ENCODE data around the gene NT5DC3. TPM values are rescaled to one million over a fixed set of nuclear protein-coding genes. Genes with fewer than 3 reads are reported as not detected.

The NT5DC3 gene
- total and polyA plus RNA-seq, 9 of the 15 experiments (the other 6 are each of a cell fraction or from before 2014, with no cell fraction given), result 6.3 to 33.5 (median 24.5) TPM

DNA sequence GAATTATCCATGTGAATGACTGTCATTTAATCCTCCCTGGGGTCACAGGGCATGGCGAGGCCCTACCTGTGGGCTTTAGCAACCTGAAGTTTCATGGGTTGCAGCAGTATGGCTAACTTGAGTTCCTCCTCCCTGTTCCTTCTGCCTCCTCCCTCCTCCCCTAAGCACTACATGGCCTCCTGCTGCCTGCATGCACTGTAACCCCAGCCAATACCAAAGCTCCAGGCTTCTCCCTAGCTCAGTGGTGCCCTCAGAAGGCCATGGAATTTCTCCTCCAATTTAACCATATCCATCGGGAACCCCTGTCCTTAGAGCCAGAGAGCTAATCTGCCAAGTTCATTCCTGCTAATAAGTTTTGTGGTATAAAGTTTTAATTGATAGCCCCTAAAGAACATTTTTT lies 95.1 kb downstream of the NT5DC3 start:
- DNase-seq (ENCODE audit: extremely low read depth in 1 of 4, low spot score in 3 of 4), result peak in 1 of 4 experiments; percentile 13
- Histone ChIP-seq H3K9me3 (replicated peaks; ENCODE audit: control insufficient read depth, insufficient read depth, low read depth, low read length) (no peaks in the 10 kb centered on the region), H4K20me1 (replicated peaks; ENCODE audit: control insufficient read depth, insufficient read depth, low read length) (no peaks in the 10 kb centered on the region; the same call in 1 of the 2 replicates), H3K4me3 (no peak overlapping the region), H2AFZ (ENCODE audit: low read depth, low read length) (no peak overlapping the region), H3K4me2 (ENCODE audit: insufficient read depth, low read length) (no peak overlapping the region), H3K36me3 (ENCODE audit: control insufficient read depth, insufficient read depth, low read length) (no peaks in the 10 kb centered on the region), H3K4me1 (replicated peaks in 1 of 2; ENCODE audit: control insufficient read depth in 2 of 2, insufficient read depth in 2 of 2, low read length in 2 of 2) (peaks cover 0 to 2% of the 10 kb centered on the region in 2 experiments; a peak in 1 of 5 replicates), H3K27me3 (ENCODE audit: control insufficient read depth in 2 of 2, insufficient read depth in 2 of 2, low read length in 2 of 2) (peaks cover 27 to 42% of the 10 kb centered on the region in 2 experiments), H3K9ac (ENCODE audit: insufficient read depth in 1 of 2, low read depth in 2 of 2, low read length in 2 of 2) (no peak overlapping the region), H3K27ac (ENCODE audit: extremely low read depth, low read depth, low read length) (no peak overlapping the region), H3K79me2 (ENCODE audit: control insufficient read depth, insufficient read depth, low read length) (no peaks in the 10 kb centered on the region), H3K9me1 (ENCODE audit: control insufficient read depth, insufficient read depth, low read length) (no peaks in the 10 kb centered on the region)
- ChIA-PET POLR2A (interaction anchor here (0.7 kb wide), 1 partner anchor 8 kb away, joined by 3 read pairs; no protein-coding TSS in a partner anchor), CTCF (ENCODE audit: low intra/inter-chr PET ratio) (no interaction called here)
- TF ChIP-seq ZNF584 (CRISPR knock-in tag; IDR thresholded peaks at IDR 0.05; ENCODE audit: low read depth), result no peak
- peak; percentile 83 for TF ChIP-seq ZNF263 (CRISPR knock-in tag; IDR thresholded peaks at IDR 0.05; ENCODE audit: borderline replicate concordance)
- TF ChIP-seq, protein P1, sequence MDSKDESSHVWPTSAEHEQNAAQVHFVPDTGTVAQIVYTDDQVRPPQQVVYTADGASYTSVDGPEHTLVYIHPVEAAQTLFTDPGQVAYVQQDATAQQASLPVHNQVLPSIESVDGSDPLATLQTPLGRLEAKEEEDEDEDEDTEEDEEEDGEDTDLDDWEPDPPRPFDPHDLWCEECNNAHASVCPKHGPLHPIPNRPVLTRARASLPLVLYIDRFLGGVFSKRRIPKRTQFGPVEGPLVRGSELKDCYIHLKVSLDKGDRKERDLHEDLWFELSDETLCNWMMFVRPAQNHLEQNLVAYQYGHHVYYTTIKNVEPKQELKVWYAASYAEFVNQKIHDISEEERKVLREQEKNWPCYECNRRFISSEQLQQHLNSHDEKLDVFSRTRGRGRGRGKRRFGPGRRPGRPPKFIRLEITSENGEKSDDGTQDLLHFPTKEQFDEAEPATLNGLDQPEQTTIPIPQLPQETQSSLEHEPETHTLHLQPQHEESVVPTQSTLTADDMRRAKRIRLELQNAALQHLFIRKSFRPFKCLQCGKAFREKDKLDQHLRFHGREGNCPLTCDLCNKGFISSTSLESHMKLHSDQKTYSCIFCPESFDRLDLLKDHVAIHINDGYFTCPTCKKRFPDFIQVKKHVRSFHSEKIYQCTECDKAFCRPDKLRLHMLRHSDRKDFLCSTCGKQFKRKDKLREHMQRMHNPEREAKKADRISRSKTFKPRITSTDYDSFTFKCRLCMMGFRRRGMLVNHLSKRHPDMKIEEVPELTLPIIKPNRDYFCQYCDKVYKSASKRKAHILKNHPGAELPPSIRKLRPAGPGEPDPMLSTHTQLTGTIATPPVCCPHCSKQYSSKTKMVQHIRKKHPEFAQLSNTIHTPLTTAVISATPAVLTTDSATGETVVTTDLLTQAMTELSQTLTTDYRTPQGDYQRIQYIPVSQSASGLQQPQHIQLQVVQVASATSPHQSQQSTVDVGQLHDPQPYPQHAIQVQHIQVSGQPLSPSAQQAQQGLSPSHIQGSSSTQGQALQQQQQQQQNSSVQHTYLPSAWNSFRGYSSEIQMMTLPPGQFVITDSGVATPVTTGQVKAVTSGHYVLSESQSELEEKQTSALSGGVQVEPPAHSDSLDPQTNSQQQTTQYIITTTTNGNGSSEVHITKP (IDR thresholded peaks at IDR 0.05; ENCODE audit: partially characterized antibody), result no peak
- no peak for TF ChIP-seq TAF7 (tag; IDR thresholded peaks at IDR 0.05)
- TF ChIP-seq RAD21 (CRISPR knock-in tag; conservative IDR thresholded peaks at IDR 0.05 in 1 of 2, IDR thresholded peaks at IDR 0.05 in 1 of 2), result peak in 1 of 2 experiments; percentile 9; a peak in 1 of 4 replicates
- no peak for TF ChIP-seq PML (IDR thresholded peaks at IDR 0.05; ENCODE audit: low read length)
- no peak for TF ChIP-seq YY1 (IDR thresholded peaks at IDR 0.05; ENCODE audit: borderline replicate concordance in 1 of 3, control insufficient read depth in 1 of 3, extremely low read depth in 1 of 3, insufficient read depth in 3 of 3, insufficient read length in 1 of 3, insufficient replicate concordance in 2 of 3, low read depth in 1 of 3, low read length in 2 of 3)
- TF ChIP-seq HNRNPH1 (optimal IDR thresholded peaks at IDR 0.05; ENCODE audit: low read depth, low read length), result no peak
- no peak for TF ChIP-seq KHSRP (IDR thresholded peaks at IDR 0.05)
- TF ChIP-seq, protein P2, sequence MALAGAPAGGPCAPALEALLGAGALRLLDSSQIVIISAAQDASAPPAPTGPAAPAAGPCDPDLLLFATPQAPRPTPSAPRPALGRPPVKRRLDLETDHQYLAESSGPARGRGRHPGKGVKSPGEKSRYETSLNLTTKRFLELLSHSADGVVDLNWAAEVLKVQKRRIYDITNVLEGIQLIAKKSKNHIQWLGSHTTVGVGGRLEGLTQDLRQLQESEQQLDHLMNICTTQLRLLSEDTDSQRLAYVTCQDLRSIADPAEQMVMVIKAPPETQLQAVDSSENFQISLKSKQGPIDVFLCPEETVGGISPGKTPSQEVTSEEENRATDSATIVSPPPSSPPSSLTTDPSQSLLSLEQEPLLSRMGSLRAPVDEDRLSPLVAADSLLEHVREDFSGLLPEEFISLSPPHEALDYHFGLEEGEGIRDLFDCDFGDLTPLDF (CRISPR knock-in tag; IDR thresholded peaks at IDR 0.05), result no peak
- TF ChIP-seq TRIM28 (IDR thresholded peaks at IDR 0.05), result no peak
- TF ChIP-seq, protein P3, sequence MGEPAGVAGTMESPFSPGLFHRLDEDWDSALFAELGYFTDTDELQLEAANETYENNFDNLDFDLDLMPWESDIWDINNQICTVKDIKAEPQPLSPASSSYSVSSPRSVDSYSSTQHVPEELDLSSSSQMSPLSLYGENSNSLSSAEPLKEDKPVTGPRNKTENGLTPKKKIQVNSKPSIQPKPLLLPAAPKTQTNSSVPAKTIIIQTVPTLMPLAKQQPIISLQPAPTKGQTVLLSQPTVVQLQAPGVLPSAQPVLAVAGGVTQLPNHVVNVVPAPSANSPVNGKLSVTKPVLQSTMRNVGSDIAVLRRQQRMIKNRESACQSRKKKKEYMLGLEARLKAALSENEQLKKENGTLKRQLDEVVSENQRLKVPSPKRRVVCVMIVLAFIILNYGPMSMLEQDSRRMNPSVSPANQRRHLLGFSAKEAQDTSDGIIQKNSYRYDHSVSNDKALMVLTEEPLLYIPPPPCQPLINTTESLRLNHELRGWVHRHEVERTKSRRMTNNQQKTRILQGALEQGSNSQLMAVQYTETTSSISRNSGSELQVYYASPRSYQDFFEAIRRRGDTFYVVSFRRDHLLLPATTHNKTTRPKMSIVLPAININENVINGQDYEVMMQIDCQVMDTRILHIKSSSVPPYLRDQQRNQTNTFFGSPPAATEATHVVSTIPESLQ (CRISPR knock-in tag; IDR thresholded peaks at IDR 0.05), result no peak
- TF ChIP-seq, protein P4, sequence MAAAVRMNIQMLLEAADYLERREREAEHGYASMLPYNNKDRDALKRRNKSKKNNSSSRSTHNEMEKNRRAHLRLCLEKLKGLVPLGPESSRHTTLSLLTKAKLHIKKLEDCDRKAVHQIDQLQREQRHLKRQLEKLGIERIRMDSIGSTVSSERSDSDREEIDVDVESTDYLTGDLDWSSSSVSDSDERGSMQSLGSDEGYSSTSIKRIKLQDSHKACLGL (CRISPR knock-in tag; IDR thresholded peaks at IDR 0.05; ENCODE audit: borderline replicate concordance, poor library complexity, severe bottlenecking), result no peak
- no peak for FAIRE-seq
- intact Hi-C loops (cut with micrococcal nuclease) (no loop called here), in situ Hi-C loops (cut with MboI) (no loop called here)
- 9% methylated on average over 2 of the region's 2 CpGs for WGBS (ENCODE audit: insufficient coverage, low coverage, missing lambda C conversion rate)
- BruUV-seq (replicated peaks), result no TSS peak
- peak; percentile 51 for ATAC-seq
